GM19193 (cell line): ENCODE data around the gene PRR23A.

Experiments used
- POLR2A ChIP-seq: IDR thresholded peaks from 4 replicates; pipeline ENCODE4 v1.6.1; 2011; ENCODE audit not compliant: insufficient read depth, insufficient read length; ENCODE audit errors: extremely low read depth

Gene PRR23A

DNA sequence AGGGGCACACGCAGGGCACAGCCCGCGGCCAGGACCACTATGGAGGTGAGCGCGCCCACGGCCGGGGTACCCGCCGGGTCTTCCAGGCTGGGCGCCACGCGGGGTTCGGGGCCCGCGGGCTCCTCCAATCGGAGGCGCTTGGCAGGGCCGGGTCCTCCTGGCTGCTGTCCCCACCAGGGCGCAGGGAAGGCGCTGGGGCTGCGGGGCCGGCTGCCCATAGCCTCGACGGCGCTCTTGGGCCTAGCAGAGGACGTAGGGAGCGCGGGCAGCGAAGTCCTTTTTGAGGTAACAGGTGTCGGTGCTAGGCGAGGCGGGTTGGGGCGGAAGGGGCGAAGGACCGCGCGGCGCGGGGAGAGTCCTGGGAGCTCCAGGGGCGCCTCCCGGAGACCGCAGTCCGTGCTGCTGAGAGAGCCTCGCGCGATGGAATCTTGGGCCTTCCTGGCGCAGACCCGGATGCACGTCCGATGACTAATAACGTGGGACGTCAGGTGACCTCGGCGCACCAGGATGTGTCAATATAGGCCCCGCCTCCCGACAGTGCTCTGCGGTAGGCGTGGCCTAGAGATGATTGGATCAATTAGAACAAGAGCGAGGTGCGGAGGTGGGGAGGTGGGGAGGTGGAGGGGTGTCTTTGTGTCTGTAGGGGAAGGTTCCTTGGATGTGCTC, at the start of gene PRR23A:
PRR23A (minus strand) TSS at position 218 of the 666 bp plus-strand sequence; CDS start at position 218, 0 bp downstream.
- TF ChIP-seq POLR2A: no peak

DNA sequence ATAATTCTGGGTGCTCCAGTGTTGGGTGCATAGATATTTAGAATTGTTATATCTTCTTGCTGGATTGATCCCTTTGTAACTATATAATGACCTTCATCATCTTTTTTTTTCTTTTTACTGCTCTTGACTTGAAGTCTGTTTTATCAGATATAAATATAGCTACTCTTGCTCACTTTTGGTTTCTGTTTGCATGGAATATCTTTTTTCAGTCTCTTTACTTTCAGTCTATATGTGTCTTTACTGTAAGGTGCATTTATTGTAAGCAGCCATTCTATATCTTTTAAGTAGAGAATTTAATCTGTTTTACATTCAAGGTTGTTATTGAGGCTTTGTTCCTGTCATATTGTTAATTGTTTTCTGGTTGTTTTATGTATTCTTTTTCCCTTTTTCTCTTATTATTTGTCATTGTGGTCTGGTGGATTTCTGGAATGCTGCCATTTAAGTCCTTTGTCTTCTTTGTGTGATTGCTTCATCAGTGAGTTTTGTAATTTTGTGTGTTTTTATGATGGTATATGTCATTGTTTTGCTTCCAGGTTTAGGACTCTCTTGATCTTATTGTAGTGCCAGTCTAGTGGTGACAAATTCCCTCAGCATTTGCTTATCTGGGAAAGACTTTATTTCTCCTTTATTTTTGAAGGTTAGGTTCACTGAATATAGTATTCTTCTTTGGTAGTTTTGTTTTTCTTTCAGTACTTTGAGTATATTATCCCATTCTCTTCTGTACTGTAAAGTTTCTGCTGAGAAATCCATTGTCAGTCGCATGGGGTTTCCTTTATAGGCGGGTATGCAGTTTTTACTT, 46.9 kb upstream of the PRR23A start:
- no peak for TF ChIP-seq POLR2A

DNA sequence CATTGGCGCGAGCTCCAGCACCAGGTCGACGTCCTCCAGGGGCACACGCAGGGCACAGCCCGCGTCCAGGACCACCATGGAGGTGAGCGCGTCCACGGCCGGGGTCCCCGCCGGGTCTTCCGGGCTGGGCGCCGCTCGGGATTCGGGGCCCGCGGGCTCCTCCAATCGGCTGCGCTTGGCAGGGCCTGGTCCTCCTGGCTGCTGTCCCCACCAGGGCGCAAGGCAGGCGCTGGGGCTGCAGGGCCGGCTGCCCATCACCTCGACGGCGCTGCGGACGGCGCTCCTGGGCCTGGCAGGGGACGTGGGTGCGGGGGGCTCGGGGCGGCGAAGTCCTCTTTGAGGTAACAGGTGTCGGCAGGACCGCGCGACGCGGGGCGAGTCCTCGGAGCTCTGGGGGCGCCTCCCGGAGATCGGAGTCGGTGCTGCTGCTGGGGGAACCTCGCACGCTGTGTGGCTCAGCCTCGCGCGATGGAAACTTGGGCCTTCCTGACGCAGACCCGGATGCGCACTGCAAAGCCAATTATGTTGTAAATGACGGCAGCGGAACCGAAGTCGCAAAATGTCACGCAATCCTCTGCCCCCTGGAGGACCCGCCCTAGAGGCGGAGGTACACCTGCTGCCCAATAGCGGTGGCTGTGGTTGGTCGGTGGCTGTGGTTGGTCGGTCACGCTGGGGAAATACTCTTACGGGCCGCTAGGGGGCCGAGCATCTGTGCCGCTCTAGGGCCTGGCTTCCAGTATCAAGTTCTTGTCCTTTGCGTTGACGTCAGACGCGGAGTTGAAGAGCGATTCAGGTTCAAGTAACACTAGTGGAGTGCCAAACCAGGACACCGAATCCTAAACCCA, 38.5 kb upstream of the PRR23A start, which contains the start of gene PRR23C:
PRR23C (minus strand) TSS at position 527 of the 845 bp plus-strand sequence; CDS start at position 255, 272 bp downstream.
- no peak for TF ChIP-seq POLR2A

GRCh38 chr3:139043554-139044365, 37.7 kb upstream of the PRR23A start:
- no peak for TF ChIP-seq POLR2A

DNA sequence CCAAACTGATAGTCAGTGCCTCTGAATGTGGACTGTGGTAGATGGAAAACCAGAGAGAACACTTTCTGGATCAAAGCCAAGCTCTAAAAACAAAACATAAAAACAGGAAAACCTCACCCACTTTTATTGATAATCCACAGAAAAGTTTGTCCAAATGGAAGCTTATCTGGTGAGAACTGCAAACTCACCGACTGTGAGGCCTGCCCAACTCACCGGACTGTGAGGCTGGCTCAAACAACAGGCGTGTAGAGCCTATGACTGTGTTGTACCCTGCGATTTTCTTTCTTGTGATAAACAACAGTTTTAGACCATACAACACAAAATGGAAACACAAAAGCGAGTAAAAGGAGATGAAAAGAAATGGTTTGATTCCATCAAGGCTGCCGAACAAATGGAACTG, 31.4 kb upstream of the PRR23A start:
- no peak for TF ChIP-seq POLR2A

DNA sequence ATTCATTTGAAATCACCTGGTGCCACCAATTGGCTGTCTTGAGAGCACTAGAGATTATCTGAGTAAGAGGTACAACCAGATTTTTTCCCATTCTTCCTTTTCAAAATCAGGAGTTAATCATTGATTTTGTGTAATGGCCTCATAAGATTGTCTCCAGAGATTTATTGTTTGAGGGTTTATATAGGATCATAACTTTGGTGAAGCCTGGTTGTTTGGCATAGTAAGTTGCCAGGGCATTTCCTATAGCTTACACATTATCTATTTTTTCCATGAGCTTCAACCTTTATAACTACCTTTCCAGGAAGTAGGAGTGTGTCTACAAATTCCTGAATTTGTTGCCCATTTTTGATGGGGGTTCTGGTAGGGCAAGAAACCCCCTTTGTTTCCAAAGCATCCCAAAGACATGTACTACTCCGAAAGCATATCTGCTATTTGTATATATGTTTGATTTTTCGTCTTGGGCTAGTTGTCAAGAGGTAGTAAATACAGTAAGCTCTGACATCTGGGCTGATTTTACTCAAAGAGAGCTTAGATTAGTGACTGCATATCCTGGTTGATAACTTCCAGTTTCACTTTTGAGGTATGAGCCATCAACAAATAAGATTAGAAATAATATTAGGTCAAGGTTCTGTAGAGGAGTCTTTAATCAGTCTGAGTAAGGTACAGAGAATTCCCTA, 26.4 kb upstream of the PRR23A start:
- TF ChIP-seq POLR2A: no peak

GRCh38 chr3:139024968-139025367, 18.9 kb upstream of the PRR23A start:
- TF ChIP-seq POLR2A: no peak

DNA sequence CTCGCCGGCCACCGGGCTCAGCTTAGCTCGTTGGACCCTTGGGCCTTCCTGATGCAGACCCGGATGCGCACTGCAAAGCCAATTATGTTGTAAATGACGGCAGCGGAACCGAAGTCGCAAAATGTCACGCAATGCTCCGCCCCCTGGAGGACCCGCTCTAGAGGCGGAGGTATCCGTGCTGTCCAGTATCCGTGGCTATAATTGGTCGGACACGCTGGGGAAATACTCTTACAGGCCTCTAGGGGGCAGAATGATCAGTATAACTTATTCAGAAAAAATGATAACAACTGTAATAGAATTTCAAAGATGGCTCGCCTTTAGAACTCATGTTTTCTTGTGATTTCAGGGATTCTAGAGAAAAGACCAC, 14.8 kb upstream of the PRR23A start, which contains the start of gene PRR23B:
PRR23B (minus strand) TSS at position 59 of the 367 bp plus-strand sequence. CDS start 265 bp downstream, outside the sequence.
- TF ChIP-seq POLR2A: no peak

- TF ChIP-seq POLR2A: no peak
Observed at GRCh38 chr3:139020036-139020867, 14.2 kb upstream of the PRR23A start.

- TF ChIP-seq POLR2A: no peak
Observed at GRCh38 chr3:139016430-139017048, 10.5 kb upstream of the PRR23A start.

DNA sequence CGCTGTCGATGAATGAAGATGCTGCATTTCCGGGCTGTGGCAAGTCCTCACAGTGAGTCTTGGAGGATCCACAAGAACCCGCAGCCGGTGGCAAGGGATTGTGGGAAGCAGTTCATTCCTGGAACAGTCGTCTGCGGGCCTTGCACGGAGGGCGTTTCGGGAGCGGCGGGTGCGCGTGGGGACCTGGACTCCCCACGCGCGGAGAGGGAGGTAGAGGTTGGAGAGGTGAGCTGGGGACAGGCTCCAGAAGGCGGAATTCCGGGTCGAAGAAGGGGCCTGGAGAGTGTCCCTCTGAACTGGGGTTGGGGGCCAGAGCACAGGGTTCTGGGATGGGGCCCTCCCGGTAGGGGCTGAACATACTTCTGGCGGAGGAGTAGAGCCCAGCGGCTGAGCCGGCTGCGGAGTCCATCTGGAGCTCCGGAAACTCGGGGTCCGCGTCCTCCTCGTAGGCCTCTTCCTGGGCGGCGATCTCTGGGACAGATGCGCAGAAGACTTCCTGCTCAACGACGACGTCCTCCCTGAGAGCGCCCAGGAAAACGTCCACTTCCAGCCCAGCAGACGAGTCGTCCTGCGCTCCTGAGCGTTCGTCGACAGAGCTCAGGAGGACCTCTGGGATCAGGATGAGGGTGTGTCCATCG, 593 bp downstream of the PRR23A start:
- no peak for TF ChIP-seq POLR2A

DNA sequence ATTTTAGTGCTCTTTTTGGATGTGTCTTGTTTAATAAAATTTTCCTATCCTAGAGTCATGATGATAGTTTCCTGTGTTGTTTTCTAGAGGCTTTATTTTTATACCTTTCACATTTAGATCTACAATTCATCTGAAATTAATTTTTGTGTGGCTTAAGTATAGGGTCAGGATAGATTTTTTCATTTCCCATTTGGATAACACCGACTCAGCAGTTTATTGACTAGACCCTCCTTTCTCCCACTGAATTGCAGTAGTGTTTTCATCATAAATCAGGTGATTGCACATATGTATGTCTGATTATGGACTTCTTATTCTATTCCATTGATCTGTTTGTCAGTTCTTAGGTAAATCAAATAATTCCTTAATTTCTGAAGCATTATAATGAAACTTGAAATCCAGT, 10.4 kb downstream of the PRR23A start:
- no peak for TF ChIP-seq POLR2A
